H9 (cell line): Measurements from ENCODE around the gene P2RX7. TPM values are rescaled to one million over a fixed set of nuclear protein-coding genes. Genes with fewer than 3 reads are reported as not detected.

ENCODE experiments used
- DNase-seq: peaks from one replicate; pipeline ENCODE4 v3.0.0-alpha.2; 2017
- H2AFZ ChIP-seq: one replicate; pipeline ENCODE4 v1.6.1; 2013; ENCODE audit warnings: mild to moderate bottlenecking, low read length, control low read depth, moderate library complexity
- H2AK5ac ChIP-seq: 2 replicates; pipeline ENCODE4 v1.6.1; 2013; ENCODE audit warnings: low read length, control low read depth, mixed read lengths; ENCODE audit not compliant: insufficient read length
- H2BK120ac ChIP-seq: one replicate; pipeline ENCODE4 v1.6.1; 2013; ENCODE audit warnings: low read depth, mild to moderate bottlenecking, low read length, control low read depth, inconsistent platforms; ENCODE audit not compliant: poor library complexity, severe bottlenecking
- H2BK12ac ChIP-seq: 2 replicates; pipeline ENCODE4 v1.6.1; 2013; ENCODE audit warnings: low read length, control low read depth, mixed read lengths, low read depth; ENCODE audit not compliant: insufficient read length
- H2BK15ac ChIP-seq: 2 replicates; pipeline ENCODE4 v1.6.1; 2013; ENCODE audit warnings: low read depth, low read length, control low read depth
- H2BK20ac ChIP-seq: one replicate; pipeline ENCODE4 v1.6.1; 2013; ENCODE audit warnings: low read depth, mild to moderate bottlenecking, low read length, control low read depth, inconsistent platforms; ENCODE audit not compliant: poor library complexity, severe bottlenecking
- H2BK5ac ChIP-seq: 2 replicates; pipeline ENCODE4 v1.6.1; 2013; ENCODE audit warnings: low read length, control low read depth, mixed read lengths; ENCODE audit not compliant: insufficient read length
- H3K14ac ChIP-seq: 2 replicates; pipeline ENCODE4 v1.6.1; 2013; ENCODE audit warnings: low read length, control low read depth; ENCODE audit not compliant: insufficient read depth
- H3K18ac ChIP-seq: 2 replicates; pipeline ENCODE4 v1.6.1; 2013; ENCODE audit warnings: low read depth, mild to moderate bottlenecking, mixed read lengths, low read length, control low read depth; ENCODE audit not compliant: insufficient read length
- H3K23ac ChIP-seq: 2 replicates; pipeline ENCODE4 v1.6.1; 2013; ENCODE audit warnings: low read length, control low read depth, mixed read lengths, low read depth; ENCODE audit not compliant: insufficient read length
- H3K23me2 ChIP-seq: 2 replicates; pipeline ENCODE4 v1.6.1; 2013; ENCODE audit warnings: low read depth, mild to moderate bottlenecking, mixed read lengths, low read length, control low read depth; ENCODE audit not compliant: insufficient read length, poor library complexity, severe bottlenecking
- H3K27ac ChIP-seq: 2 replicates; pipeline ENCODE4 v1.5.1; 2013; ENCODE audit warnings: low read length, control low read depth, mixed read lengths, low read depth; ENCODE audit not compliant: insufficient read length
- H3K27me3 ChIP-seq: 2 replicates; pipeline ENCODE4 v1.6.1; 2013; ENCODE audit warnings: low read length, control low read depth, inconsistent platforms; ENCODE audit not compliant: insufficient read depth
- H3K4ac ChIP-seq: 2 replicates; pipeline ENCODE4 v1.6.1; 2013; ENCODE audit warnings: low read depth, mild to moderate bottlenecking, control low read depth, inconsistent platforms, low read length, moderate library complexity
- H3K4me1 ChIP-seq: 2 replicates; pipeline ENCODE4 v1.6.1; 2013; ENCODE audit warnings: low read length, control low read depth, inconsistent platforms; ENCODE audit not compliant: insufficient read depth
- H3K4me2 ChIP-seq: 2 replicates; pipeline ENCODE4 v1.6.1; 2013; ENCODE audit warnings: low read length, control low read depth, mixed read lengths; ENCODE audit not compliant: insufficient read length, insufficient read depth
- H3K56ac ChIP-seq: 2 replicates; pipeline ENCODE4 v1.6.1; 2013; ENCODE audit warnings: low read depth, mild to moderate bottlenecking, mixed read lengths, low read length, control low read depth; ENCODE audit not compliant: insufficient read length
- H3K79me1 ChIP-seq: 2 replicates; pipeline ENCODE4 v1.6.1; 2013; ENCODE audit warnings: low read depth, mild to moderate bottlenecking, moderate library complexity, low read length, control low read depth, inconsistent platforms; ENCODE audit not compliant: insufficient read depth, poor library complexity, severe bottlenecking
- H3K79me2 ChIP-seq: 2 replicates; pipeline ENCODE4 v1.6.1; 2013; ENCODE audit warnings: low read length, control low read depth, inconsistent platforms; ENCODE audit not compliant: insufficient read depth
- H3K9ac ChIP-seq: 2 replicates; pipeline ENCODE4 v1.6.1; 2013; ENCODE audit warnings: low read length, control low read depth, mixed read lengths; ENCODE audit not compliant: insufficient read length; ENCODE audit errors: extremely low read depth
- H3K9me3 ChIP-seq: one replicate; pipeline ENCODE4 v1.6.1; 2013; ENCODE audit warnings: low read depth, low read length, inconsistent platforms; ENCODE audit not compliant: control insufficient read depth
- H3T11ph ChIP-seq: one replicate; pipeline ENCODE4 v1.6.1; 2013; ENCODE audit warnings: mild to moderate bottlenecking, low read length, control low read depth, inconsistent platforms
- H4K20me1 ChIP-seq: one replicate; pipeline ENCODE4 v1.6.1; 2013; ENCODE audit not compliant: control insufficient read depth, insufficient read length, insufficient read depth
- H4K5ac ChIP-seq: 2 replicates; pipeline ENCODE4 v1.6.1; 2013; ENCODE audit warnings: low read depth, mild to moderate bottlenecking, mixed read lengths, low read length, control low read depth; ENCODE audit not compliant: insufficient read length
- H4K8ac ChIP-seq: replicated peaks from 2 replicates; pipeline ENCODE4 v1.6.1; 2013; ENCODE audit warnings: low read length, control low read depth, mixed read lengths, low read depth; ENCODE audit not compliant: insufficient read length
- H4K91ac ChIP-seq: 2 replicates; pipeline ENCODE4 v1.6.1; 2013; ENCODE audit warnings: low read depth, mild to moderate bottlenecking, moderate library complexity, mixed read lengths, low read length, control low read depth; ENCODE audit not compliant: insufficient read length
- H3K27ac Mint-ChIP-seq, 3 experiments: 2 replicates in 2 of 3; 3 replicates in 1 of 3; pipeline ENCODE4 v1.8.0; 2020 to 2021; ENCODE audit warnings: mixed read lengths in 3 of 3, mild to moderate bottlenecking in 1 of 3, moderate library complexity in 1 of 3
- H3K27me3 Mint-ChIP-seq: 2 replicates; pipeline ENCODE4 v1.8.0; 2021; ENCODE audit warnings: low read depth, mild to moderate bottlenecking, moderate library complexity, mixed read lengths
- H3K36me3 Mint-ChIP-seq, 3 experiments: 2 replicates in 2 of 3; 3 replicates in 1 of 3; pipeline ENCODE4 v1.8.0; 2020 to 2021; ENCODE audit warnings: low read depth in 3 of 3, mixed read lengths in 3 of 3; ENCODE audit not compliant: insufficient read depth in 1 of 3
- H3K4me1 Mint-ChIP-seq, 2 experiments: 2 replicates each; pipeline ENCODE4 v1.8.0; 2020; ENCODE audit warnings: mixed read lengths in 2 of 2
- H3K4me3 Mint-ChIP-seq, 2 experiments: 2 replicates in 1 of 2; 3 replicates in 1 of 2; pipeline ENCODE4 v1.8.0; 2020 to 2021; ENCODE audit warnings: mild to moderate bottlenecking in 2 of 2, mixed read lengths in 2 of 2, moderate library complexity in 1 of 2
- H3K9me3 Mint-ChIP-seq, 2 experiments: 2 replicates in 1 of 2; 3 replicates in 1 of 2; pipeline ENCODE4 v1.8.0; 2020; ENCODE audit warnings: mild to moderate bottlenecking in 2 of 2, mixed read lengths in 2 of 2, moderate library complexity in 1 of 2
- CTCF ChIP-seq: fragments of 200-600 bp; sonication (generic); conservative IDR thresholded peaks from 3 replicates; pipeline ENCODE4 v1.8.0; 2021; ENCODE audit warnings: antibody characterized with exemption, mild to moderate bottlenecking
- WGBS: extraction: QIAGEN DNeasy Blood & Tissue Kit; methylation state at CpG from one replicate; pipeline ENCODE4 v1.1.7; 2013; ENCODE audit warnings: missing lambda C conversion rate, low lambda C conversion rate, mixed read lengths; ENCODE audit not compliant: insufficient read length; ENCODE audit errors: extremely low coverage; 5-methylcytosine and 5-hydroxymethylcytosine counted together
- total RNA-seq: library from RNA; stranded (reverse); gene quantifications from 2 replicates; pipeline ENCODE4 v1.2.1, GENCODE V29; 2021

Gene P2RX7
- total RNA-seq, 1 experiment from 2014 or later: 0.09 TPM

- no peak for TF ChIP-seq CTCF
- H4K91ac ChIP-seq: no peak overlapping the region
- no peak overlapping the region for H3K4ac ChIP-seq
- H4K5ac ChIP-seq: no peak overlapping the region
- no peak overlapping the region for H3K18ac ChIP-seq
- no peak for DNase-seq
- no peaks in the 10 kb centered on the region for H4K20me1 ChIP-seq
- H3K4me2 ChIP-seq: no peak overlapping the region
- H4K8ac ChIP-seq: no peak overlapping the region
- H2AFZ ChIP-seq: no peak overlapping the region
- H3K79me2 ChIP-seq: no peaks in the 10 kb centered on the region
- no peak overlapping the region for H2BK120ac ChIP-seq
- no peak overlapping the region for H3T11ph ChIP-seq
- no peak overlapping the region for H3K56ac ChIP-seq
- H3K23me2 ChIP-seq: peaks cover 6% of the 10 kb centered on the region
- no peak overlapping the region for H3K27ac ChIP-seq
- no CpG with 5 or more reads among the region's 7 CpGs for WGBS
- H3K4me1 ChIP-seq: no peaks in the 10 kb centered on the region
- no peaks in the 10 kb centered on the region for H3K79me1 ChIP-seq
- no peak overlapping the region for H3K14ac ChIP-seq
- no peak overlapping the region for H2BK5ac ChIP-seq
- Mint-ChIP-seq H3K4me1 (peaks cover 13 to 16% of the 10 kb centered on the region in 2 experiments), H3K36me3 (no peaks in the 10 kb centered on the region), H3K9me3 (no peaks in the 10 kb centered on the region; a peak in 1 of 5 replicates), H3K27ac (no peak overlapping the region), H3K27me3 (peaks cover 34% of the 10 kb centered on the region), H3K4me3 (peak overlapping the region in 1 of 2 experiments; percentile 36; a peak in 1 of 5 replicates)
- H2BK20ac ChIP-seq: no peak overlapping the region
- H2AK5ac ChIP-seq: no peak overlapping the region
- no peak overlapping the region for H3K23ac ChIP-seq
- no peaks in the 10 kb centered on the region for H3K27me3 ChIP-seq
- H2BK15ac ChIP-seq: no peak overlapping the region
- no peak overlapping the region for H2BK12ac ChIP-seq
- no peaks in the 10 kb centered on the region for H3K9me3 ChIP-seq
- no peak overlapping the region for H3K9ac ChIP-seq
These were observed 1.2 kb downstream of the P2RX7 start for GRCh38 chr12:121133838-121134237.
